ENCODE results near the gene GON7.
"Not testable (repeated sequence)": the region's sequence is repeated elsewhere in the genome, so short reads cannot be mapped to it uniquely, and the experiment has no call there.

GON7 gene

GRCh38 chr14:93175492-93175891 lies 31.4 kb downstream of the GON7 start:
- TF ChIP-seq ZFX (IDR thresholded peaks at IDR 0.05): no peak
- no peak for TF ChIP-seq CTCF (conservative IDR thresholded peaks at IDR 0.05)
- H3K27ac ChIP-seq: no peak overlapping the region

- not testable (repeated sequence) for H3K27ac ChIP-seq
Measured at GRCh38 chr14:93174731-93175130, 32.1 kb downstream of the GON7 start.

GRCh38 chr14:93173943-93174395 lies 32.9 kb downstream of the GON7 start:
- no peak for TF ChIP-seq CTCF (conservative IDR thresholded peaks at IDR 0.05)
- no peak for TF ChIP-seq ZFX (IDR thresholded peaks at IDR 0.05)
- H3K27ac ChIP-seq: no peak overlapping the region

- TF ChIP-seq ZFX (IDR thresholded peaks at IDR 0.05) (no peak), CTCF (conservative IDR thresholded peaks at IDR 0.05) (no peak)
- H3K27ac ChIP-seq: no peak overlapping the region
Measured at GRCh38 chr14:93171376-93171775, 35.5 kb downstream of the GON7 start.

- H3K27ac ChIP-seq: not testable (repeated sequence)
Measured at GRCh38 chr14:93170141-93170540, 36.7 kb downstream of the GON7 start.

GRCh38 chr14:93169619-93170018 lies 37.2 kb downstream of the GON7 start:
- H3K27ac ChIP-seq: not testable (repeated sequence)

- not testable (repeated sequence) for H3K27ac ChIP-seq
Measured at GRCh38 chr14:93168610-93169009, 38.3 kb downstream of the GON7 start.

GRCh38 chr14:93165271-93166265 lies 41.3 kb downstream of the GON7 start:
- H3K27ac ChIP-seq: not testable (repeated sequence)

- TF ChIP-seq ZFX (IDR thresholded peaks at IDR 0.05) (no peak), CTCF (conservative IDR thresholded peaks at IDR 0.05) (no peak)
- no peak overlapping the region for H3K27ac ChIP-seq
Measured at GRCh38 chr14:93163564-93163963, 43.3 kb downstream of the GON7 start.

- TF ChIP-seq ZFX (IDR thresholded peaks at IDR 0.05) (no peak), CTCF (conservative IDR thresholded peaks at IDR 0.05) (no peak)
- H3K27ac ChIP-seq: no peak overlapping the region
Measured at GRCh38 chr14:93161411-93161940, 45.4 kb downstream of the GON7 start.
